SH-SY5Y (cell line): ENCODE measurements around the gene ALAS1.

ENCODE experiments used
- GATA2 ChIP-seq: IDR thresholded peaks from 2 replicates; pipeline ENCODE4 v1.6.1; 2011; ENCODE audit warnings: mild to moderate bottlenecking, low read depth, low read length
- GATA3 ChIP-seq: IDR thresholded peaks from 2 replicates; pipeline ENCODE4 v1.6.1; 2011; ENCODE audit warnings: low read depth, mild to moderate bottlenecking, low read length, moderate library complexity

GRCh38 chr3:52171514-52172261 lies 26.3 kb upstream of the ALAS1 start:
- TF ChIP-seq GATA2 (no peak), GATA3 (no peak)
